AG10803 (cell line): ENCODE data around the gene TCERG1L.

Source experiments
- DNase-seq: peaks from one replicate; pipeline ENCODE4 v3.0.0; 2010; ENCODE audit warnings: low read depth
- H3K4me3 ChIP-seq: 2 replicates; pipeline ENCODE4 v1.5.1; 2011; ENCODE audit warnings: mild to moderate bottlenecking, low read length, control low read depth
- TF ChIP-seq, protein P1 (sequence below): conservative IDR thresholded peaks from 2 replicates; pipeline ENCODE4 v1.5.1; 2011; ENCODE audit warnings: mild to moderate bottlenecking, low read length, control low read depth, inconsistent platforms

TCERG1L gene

DNA sequence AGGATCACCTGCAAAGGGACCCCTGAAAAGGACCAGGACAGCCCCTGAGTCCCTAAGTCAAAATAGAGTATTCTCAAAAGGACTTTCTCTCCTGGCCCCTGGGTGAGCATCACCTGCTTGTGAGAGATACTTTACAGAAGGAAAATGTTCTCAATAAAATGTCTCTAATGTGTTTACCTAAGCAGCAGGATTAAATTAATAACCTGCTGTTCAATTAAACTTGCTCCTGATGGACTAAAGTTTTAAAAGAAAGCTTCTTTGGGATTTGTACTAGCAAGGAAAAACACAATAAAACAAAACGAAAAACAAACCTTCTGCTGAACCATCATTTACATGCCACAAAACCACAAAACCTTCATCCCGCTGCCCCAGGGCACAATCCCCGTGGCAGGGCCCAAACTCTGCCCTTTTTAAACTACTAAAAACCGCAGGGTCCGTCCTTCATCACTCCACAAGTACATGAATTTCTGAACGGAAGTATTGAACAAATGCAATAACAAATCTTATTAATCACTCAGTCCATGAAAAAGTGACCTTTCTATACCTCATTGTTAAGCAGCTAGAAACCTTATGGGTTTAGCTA lies 197.7 kb downstream of the TCERG1L start:
- DNase-seq, result no peak
- TF ChIP-seq, protein P1, sequence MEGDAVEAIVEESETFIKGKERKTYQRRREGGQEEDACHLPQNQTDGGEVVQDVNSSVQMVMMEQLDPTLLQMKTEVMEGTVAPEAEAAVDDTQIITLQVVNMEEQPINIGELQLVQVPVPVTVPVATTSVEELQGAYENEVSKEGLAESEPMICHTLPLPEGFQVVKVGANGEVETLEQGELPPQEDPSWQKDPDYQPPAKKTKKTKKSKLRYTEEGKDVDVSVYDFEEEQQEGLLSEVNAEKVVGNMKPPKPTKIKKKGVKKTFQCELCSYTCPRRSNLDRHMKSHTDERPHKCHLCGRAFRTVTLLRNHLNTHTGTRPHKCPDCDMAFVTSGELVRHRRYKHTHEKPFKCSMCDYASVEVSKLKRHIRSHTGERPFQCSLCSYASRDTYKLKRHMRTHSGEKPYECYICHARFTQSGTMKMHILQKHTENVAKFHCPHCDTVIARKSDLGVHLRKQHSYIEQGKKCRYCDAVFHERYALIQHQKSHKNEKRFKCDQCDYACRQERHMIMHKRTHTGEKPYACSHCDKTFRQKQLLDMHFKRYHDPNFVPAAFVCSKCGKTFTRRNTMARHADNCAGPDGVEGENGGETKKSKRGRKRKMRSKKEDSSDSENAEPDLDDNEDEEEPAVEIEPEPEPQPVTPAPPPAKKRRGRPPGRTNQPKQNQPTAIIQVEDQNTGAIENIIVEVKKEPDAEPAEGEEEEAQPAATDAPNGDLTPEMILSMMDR, result no peak
- H3K4me3 ChIP-seq, result no peak overlapping the region

DNA sequence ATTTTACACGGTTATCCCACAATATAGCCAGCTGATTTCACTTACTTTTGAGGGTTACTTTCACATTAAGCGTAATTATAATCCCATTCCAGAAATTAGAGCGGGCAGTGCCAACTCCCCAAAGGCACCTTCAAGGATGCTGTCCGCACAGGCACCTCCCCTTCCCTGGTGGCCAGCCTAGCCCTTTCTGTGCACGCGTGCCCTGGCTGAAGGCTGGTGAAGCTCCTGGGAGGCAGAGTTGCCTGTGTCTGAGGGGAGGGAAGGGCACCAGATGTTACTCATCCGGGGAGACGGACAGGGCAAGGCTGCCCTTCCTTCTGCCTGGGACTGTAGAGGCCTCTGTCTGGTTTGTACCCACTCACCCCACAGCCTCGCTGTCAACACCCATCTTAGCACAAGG lies 198.4 kb downstream of the TCERG1L start:
- DNase-seq, result no peak
- TF ChIP-seq, protein P1, result no peak
- H3K4me3 ChIP-seq, result no peak overlapping the region

- no peak overlapping the region for H3K4me3 ChIP-seq
- TF ChIP-seq, protein P1, result no peak
- no peak for DNase-seq
Observed at GRCh38 chr10:131112691-131113090, 198.8 kb downstream of the TCERG1L start.

- DNase-seq, result no peak
- TF ChIP-seq, protein P1, result no peak
- H3K4me3 ChIP-seq, result no peak overlapping the region
Observed at GRCh38 chr10:131111471-131112080, 199.9 kb downstream of the TCERG1L start.

GRCh38 chr10:131111007-131111406 lies 200.5 kb downstream of the TCERG1L start:
- no peak for DNase-seq
- H3K4me3 ChIP-seq, result no peak overlapping the region
- TF ChIP-seq, protein P1, result no peak

DNA sequence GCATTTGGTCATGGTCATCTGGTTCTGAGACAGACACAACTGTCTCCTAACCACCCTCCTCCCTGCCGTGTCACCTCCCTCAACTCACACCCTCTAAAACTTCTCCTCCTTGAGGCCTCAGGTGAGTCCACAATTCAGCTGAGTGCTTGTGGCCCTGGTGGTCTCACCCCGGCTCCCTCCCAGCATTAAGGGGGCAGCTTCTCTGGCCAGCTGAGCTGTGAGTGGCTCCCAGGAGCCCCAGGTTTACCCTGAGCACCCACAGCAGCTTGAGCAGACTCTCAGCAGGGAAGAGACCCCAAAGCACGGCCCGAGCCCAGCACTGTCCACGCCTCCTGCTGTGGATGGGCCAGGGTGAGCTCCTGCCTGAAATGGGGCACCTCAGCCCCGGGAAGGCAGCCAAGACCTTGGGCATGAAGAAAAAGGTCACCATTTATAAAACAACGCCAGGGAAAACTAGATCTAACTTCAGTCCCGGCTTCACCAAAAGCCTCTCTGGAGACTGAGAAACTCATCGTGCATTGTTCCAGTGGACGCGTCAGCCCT lies 201.2 kb downstream of the TCERG1L start:
- no peak overlapping the region for H3K4me3 ChIP-seq
- TF ChIP-seq, protein P1, result no peak
- DNase-seq, result no peak

GRCh38 chr10:131109726-131110125 lies 201.8 kb downstream of the TCERG1L start:
- TF ChIP-seq, protein P1, result no peak
- no peak overlapping the region for H3K4me3 ChIP-seq
- no peak for DNase-seq
